RWPE2 (cell line): ENCODE measurements around the gene ZNF862.

Source experiments
- ATAC-seq: fragments of 200-7000 bp; cut with Tn5 transposase; 3 replicates; pipeline ENCODE4 v1.9.1; 2021; ENCODE audit warnings: low read depth
- DNase-seq: peaks from one replicate; pipeline ENCODE4 v3.0.0-alpha.2; 2020; ENCODE audit warnings: low spot score
- H3K27ac ChIP-seq: fragments of 450-650 bp; 2 replicates; pipeline ENCODE4 v1.5.1; 2017; ENCODE audit warnings: mild to moderate bottlenecking; ENCODE audit not compliant: poor library complexity, severe bottlenecking
- H3K27me3 ChIP-seq: fragments of 250-450 bp; sonication (Bioruptor Pico); 2 replicates; pipeline ENCODE4 v1.5.1; 2021; ENCODE audit warnings: mild to moderate bottlenecking, moderate library complexity; ENCODE audit not compliant: insufficient read depth, poor library complexity, severe bottlenecking
- H3K36me3 ChIP-seq: fragments of 250-450 bp; sonication (Bioruptor Pico); 2 replicates; pipeline ENCODE4 v1.5.1; 2020; ENCODE audit warnings: low read depth, mild to moderate bottlenecking, moderate library complexity
- H3K4me1 ChIP-seq: fragments of 250-450 bp; sonication (Bioruptor Pico); 2 replicates; pipeline ENCODE4 v1.5.1; 2021; ENCODE audit warnings: mild to moderate bottlenecking, moderate library complexity; ENCODE audit not compliant: insufficient read depth, poor library complexity, severe bottlenecking
- H3K4me3 ChIP-seq: fragments of 250-450 bp; sonication (Bioruptor Pico); 2 replicates; pipeline ENCODE4 v1.5.1; 2021; ENCODE audit warnings: mild to moderate bottlenecking, moderate library complexity; ENCODE audit not compliant: severe bottlenecking
- H3K9me3 ChIP-seq: fragments of 250-450 bp; sonication (Bioruptor Pico); 2 replicates; pipeline ENCODE4 v1.5.1; 2021; ENCODE audit warnings: mild to moderate bottlenecking, moderate library complexity; ENCODE audit not compliant: severe bottlenecking
- CTCF ChIP-seq: fragments of 450-650 bp; IDR thresholded peaks from one replicate; pipeline ENCODE4 v1.5.1; 2017; ENCODE audit warnings: mild to moderate bottlenecking, moderate library complexity; ENCODE audit not compliant: poor library complexity, severe bottlenecking

The ZNF862 gene

GRCh38 chr7:149791411-149792219 lies 46.6 kb upstream of the ZNF862 start:
- Histone ChIP-seq H3K4me1 (no peaks in the 10 kb centered on the region), H3K27me3 (peaks cover 20% of the 10 kb centered on the region), H3K4me3 (no peak overlapping the region), H3K9me3 (no peaks in the 10 kb centered on the region), H3K27ac (no peak overlapping the region), H3K36me3 (no peaks in the 10 kb centered on the region)
- no peak for ATAC-seq
- TF ChIP-seq CTCF = no peak
- no peak for DNase-seq

- Histone ChIP-seq H3K4me1 (no peaks in the 10 kb centered on the region), H3K4me3 (no peak overlapping the region), H3K9me3 (no peaks in the 10 kb centered on the region), H3K27me3 (peaks cover 20% of the 10 kb centered on the region), H3K27ac (no peak overlapping the region), H3K36me3 (no peaks in the 10 kb centered on the region)
- DNase-seq (no peak), ATAC-seq (no peak)
- TF ChIP-seq CTCF = no peak
These were observed 46.0 kb upstream of the ZNF862 start for GRCh38 chr7:149792220-149792595.

GRCh38 chr7:149793261-149793660 lies 44.9 kb upstream of the ZNF862 start:
- Histone ChIP-seq H3K9me3 (no peaks in the 10 kb centered on the region), H3K36me3 (no peaks in the 10 kb centered on the region), H3K4me3 (no peak overlapping the region), H3K4me1 (no peaks in the 10 kb centered on the region), H3K27ac (no peak overlapping the region), H3K27me3 (peaks cover 20% of the 10 kb centered on the region)
- ATAC-seq = no peak
- no peak for DNase-seq
- TF ChIP-seq CTCF = no peak

GRCh38 chr7:149794661-149795060 lies 43.5 kb upstream of the ZNF862 start:
- H3K4me3 ChIP-seq = no peak overlapping the region
- H3K36me3 ChIP-seq = no peaks in the 10 kb centered on the region
- no peaks in the 10 kb centered on the region for H3K4me1 ChIP-seq
- no peak for TF ChIP-seq CTCF
- H3K9me3 ChIP-seq = no peaks in the 10 kb centered on the region
- DNase-seq (no peak), ATAC-seq (no peak)
- no peak overlapping the region for H3K27ac ChIP-seq
- H3K27me3 ChIP-seq = peaks cover 8% of the 10 kb centered on the region

GRCh38 chr7:149795126-149795525 lies 43.0 kb upstream of the ZNF862 start:
- H3K4me1 ChIP-seq = no peaks in the 10 kb centered on the region
- no peak overlapping the region for H3K4me3 ChIP-seq
- no peaks in the 10 kb centered on the region for H3K36me3 ChIP-seq
- DNase-seq (no peak), ATAC-seq (no peak)
- no peaks in the 10 kb centered on the region for H3K9me3 ChIP-seq
- peaks cover 4% of the 10 kb centered on the region for H3K27me3 ChIP-seq
- no peak overlapping the region for H3K27ac ChIP-seq
- no peak for TF ChIP-seq CTCF
